Right renal pelvis (tissue), 4 donors: Measurements from ENCODE around the gene SUCLG1. TPM values are rescaled to one million over a fixed set of nuclear protein-coding genes. Genes with fewer than 3 reads are reported as not detected.

Experiments used
- polyA plus RNA-seq, 4 donors: library from polyadenylated mRNA; unstranded; fragments of 120-200 nt; gene quantifications; one replicate each; pipeline ENCODE4 v1.2.1, GENCODE V29; 2013; ENCODE audit not compliant: insufficient read length in 4 of 4

The SUCLG1 gene
- polyA plus RNA-seq, 4 donors, result 180 to 198 (median 181) TPM

Other genes starting within 250 kb of the SUCLG1 start
- 1 to 10 TPM; 1.7 to 3.0 (median 2.2) TPM for gene DNAH6, start 57.2 kb upstream of the SUCLG1 start, polyA plus RNA-seq